ENCODE measurements around the gene MYO3B. TPM values are rescaled to one million over a fixed set of nuclear protein-coding genes. Genes with fewer than 3 reads are reported as not detected.
A peak's percentile ranks its signal among the peaks of the same experiment; 100 is the strongest.
"Not testable (repeated sequence)": the region's sequence is repeated elsewhere in the genome, so short reads cannot be mapped to it uniquely, and the experiment has no call there.

The MYO3B gene
- total and polyA plus RNA-seq, 8 donors = 0.38 to 1.3 (median 0.52) TPM

DNA sequence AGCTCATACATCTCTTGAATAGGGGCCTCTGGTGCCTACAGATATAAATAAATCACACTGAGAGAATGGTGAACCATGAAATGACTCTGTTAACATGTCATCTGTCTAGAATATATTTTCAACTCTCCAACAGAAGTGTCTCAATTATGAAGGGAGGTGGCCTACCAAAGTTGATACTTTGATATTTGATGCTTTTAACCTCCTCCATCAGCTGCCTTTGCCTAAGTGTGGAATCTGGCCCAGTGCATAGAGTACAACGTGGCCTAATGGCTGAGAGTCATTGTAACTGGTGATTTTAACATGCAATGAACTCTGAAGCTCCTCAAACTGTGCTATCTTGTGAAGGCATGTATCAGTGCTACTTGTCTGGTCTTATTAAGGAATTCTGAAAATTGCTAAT, 93.4 kb downstream of the MYO3B start:
- no peaks in the 10 kb centered on the region for H3K9me3 ChIP-seq
- H3K27ac ChIP-seq = no peak overlapping the region
- intact Hi-C loops (cut with DNase I) = no loop called here
- FAIRE-seq (no peak), DNase-seq (no peak), ATAC-seq (no peak)
- TF ChIP-seq, protein P1, sequence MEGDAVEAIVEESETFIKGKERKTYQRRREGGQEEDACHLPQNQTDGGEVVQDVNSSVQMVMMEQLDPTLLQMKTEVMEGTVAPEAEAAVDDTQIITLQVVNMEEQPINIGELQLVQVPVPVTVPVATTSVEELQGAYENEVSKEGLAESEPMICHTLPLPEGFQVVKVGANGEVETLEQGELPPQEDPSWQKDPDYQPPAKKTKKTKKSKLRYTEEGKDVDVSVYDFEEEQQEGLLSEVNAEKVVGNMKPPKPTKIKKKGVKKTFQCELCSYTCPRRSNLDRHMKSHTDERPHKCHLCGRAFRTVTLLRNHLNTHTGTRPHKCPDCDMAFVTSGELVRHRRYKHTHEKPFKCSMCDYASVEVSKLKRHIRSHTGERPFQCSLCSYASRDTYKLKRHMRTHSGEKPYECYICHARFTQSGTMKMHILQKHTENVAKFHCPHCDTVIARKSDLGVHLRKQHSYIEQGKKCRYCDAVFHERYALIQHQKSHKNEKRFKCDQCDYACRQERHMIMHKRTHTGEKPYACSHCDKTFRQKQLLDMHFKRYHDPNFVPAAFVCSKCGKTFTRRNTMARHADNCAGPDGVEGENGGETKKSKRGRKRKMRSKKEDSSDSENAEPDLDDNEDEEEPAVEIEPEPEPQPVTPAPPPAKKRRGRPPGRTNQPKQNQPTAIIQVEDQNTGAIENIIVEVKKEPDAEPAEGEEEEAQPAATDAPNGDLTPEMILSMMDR (IDR thresholded peaks at IDR 0.05) = no peak
- no peaks in the 10 kb centered on the region for H3K36me3 ChIP-seq
- no peaks in the 10 kb centered on the region for H3K27me3 ChIP-seq
- H3K4me1 ChIP-seq = no peaks in the 10 kb centered on the region
- 64 to 65% methylated on average over 1 of the region's 1 CpG for WGBS, 2 donors
- H3K4me3 ChIP-seq = no peak overlapping the region

DNA sequence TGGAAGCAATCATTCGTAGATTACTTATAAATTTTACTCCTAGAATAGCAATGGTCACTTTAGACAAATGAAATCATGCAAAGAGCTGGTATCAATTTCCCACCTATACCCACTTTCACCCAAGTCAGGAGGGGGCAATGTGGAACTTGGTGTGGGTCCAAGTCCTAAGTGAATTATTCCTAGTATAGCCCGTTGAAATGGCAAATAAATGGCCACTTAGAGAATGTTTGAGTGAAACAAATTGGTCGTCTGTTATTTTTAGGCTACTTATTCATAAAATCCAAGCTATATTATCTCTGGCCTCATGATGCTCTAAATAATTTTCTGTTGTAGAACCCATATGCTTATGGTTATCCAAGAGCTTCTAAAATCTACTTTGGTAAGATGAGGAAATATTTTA, 98.1 kb downstream of the MYO3B start:
- DNase-seq (no peak), ATAC-seq (peak in 1 of 4 donors; percentile 39), FAIRE-seq (no peak)
- Histone ChIP-seq H3K27ac (no peak overlapping the region), H3K4me1 (no peaks in the 10 kb centered on the region), H3K4me3 (no peak overlapping the region), H3K9me3 (no peaks in the 10 kb centered on the region), H3K27me3 (no peaks in the 10 kb centered on the region), H3K36me3 (no peaks in the 10 kb centered on the region)
- TF ChIP-seq, protein P1 (IDR thresholded peaks at IDR 0.05) = no peak
- 49 to 50% methylated on average over 3 of the region's 3 CpGs for WGBS, 2 donors
- intact Hi-C loops (cut with DNase I) = no loop called here

DNA sequence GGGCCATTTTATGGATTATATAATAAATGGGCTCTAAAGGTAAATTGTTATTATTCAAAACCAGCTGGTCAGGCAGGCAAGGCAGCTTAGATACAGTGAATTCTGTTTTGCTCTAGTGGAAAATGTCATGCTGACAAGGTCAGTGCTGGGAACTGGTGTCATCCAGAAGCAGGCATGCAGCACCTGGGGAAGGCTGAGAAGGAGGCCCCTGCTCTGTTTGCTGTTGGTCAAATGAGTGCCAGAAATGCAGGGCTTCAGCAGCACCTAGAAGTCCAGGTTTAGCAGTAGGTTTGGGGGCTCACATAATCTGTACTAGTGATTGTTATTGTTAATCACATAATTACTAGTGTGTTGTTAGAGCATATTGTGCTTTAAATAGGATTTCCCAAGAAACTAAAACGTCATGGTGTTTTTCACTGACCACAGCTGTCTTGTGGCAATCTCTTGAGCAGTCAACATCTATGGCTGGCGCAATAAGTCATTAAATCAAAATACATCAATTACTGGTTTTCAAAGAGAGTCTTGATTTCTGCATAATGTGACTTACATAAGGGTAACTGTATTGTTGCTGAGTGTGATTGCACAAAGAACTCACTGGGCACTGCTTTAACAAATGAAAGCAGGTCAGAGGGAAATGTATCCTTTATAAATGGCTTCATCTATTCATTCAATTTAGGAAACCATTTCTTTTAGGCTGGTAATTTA, 99.1 kb downstream of the MYO3B start:
- ATAC-seq (peak in 3 of 4 donors; percentile 25 to 84 (median 76)), FAIRE-seq (no peak), DNase-seq (peak in 1 of 6 donors; percentile 5)
- Histone ChIP-seq H3K27me3 (no peaks in the 10 kb centered on the region), H3K36me3 (no peaks in the 10 kb centered on the region), H3K9me3 (no peaks in the 10 kb centered on the region), H3K27ac (no peak overlapping the region), H3K4me3 (no peak overlapping the region), H3K4me1 (no peaks in the 10 kb centered on the region)
- WGBS, 2 donors = 55 to 57% methylated on average over 2 of the region's 2 CpGs
- TF ChIP-seq, protein P1 (IDR thresholded peaks at IDR 0.05) = no peak
- intact Hi-C loops (cut with DNase I) = no loop called here

DNA sequence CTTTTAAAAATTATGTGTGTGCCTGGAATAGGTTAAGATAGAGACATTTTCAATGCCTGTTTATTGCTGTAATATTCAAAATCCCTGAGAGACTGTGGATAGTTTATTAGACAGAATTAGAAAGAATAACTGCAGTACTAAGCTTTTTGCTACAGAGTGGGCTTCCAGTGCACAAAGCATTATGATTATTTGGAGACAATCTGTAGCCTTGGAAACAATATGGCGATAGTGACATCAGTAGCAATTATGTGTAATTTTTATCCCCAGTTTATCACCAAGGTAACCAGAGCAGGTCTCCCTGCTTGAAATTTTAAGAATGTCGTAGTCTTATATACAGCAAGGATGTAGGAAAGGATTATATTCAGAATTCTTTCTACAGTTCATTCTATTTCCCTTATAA, 100.0 kb downstream of the MYO3B start:
- Histone ChIP-seq H3K27me3 (no peaks in the 10 kb centered on the region), H3K9me3 (no peaks in the 10 kb centered on the region), H3K27ac (no peak overlapping the region), H3K4me3 (no peak overlapping the region), H3K36me3 (no peaks in the 10 kb centered on the region), H3K4me1 (no peaks in the 10 kb centered on the region)
- TF ChIP-seq, protein P1 (IDR thresholded peaks at IDR 0.05) = no peak
- peak in 2 of 4 donors; percentile 19 to 56 for ATAC-seq
- intact Hi-C loops (cut with DNase I) = no loop called here
- WGBS, 2 donors = 83 to 84% methylated on average over 2 of the region's 2 CpGs
- no peak for FAIRE-seq
- no peak for DNase-seq

DNA sequence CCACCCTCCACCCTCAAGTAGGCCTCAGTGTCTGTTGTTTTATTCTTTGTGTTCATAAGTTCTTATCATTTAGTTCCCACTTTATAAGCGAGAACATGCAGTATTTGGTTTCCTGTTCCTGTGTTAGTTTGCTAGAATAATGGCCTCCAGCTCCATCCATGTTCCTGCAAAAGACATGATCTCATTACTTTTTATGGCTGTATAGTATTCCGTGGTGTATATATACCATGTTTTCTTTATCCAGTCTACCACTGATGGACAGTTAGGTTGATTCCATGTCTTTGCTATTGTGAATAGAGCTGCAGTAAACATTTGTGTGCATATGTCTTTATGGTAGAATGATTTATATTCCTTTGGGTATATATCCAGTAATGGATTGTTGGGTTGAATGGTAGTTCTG, 101.7 kb downstream of the MYO3B start:
- H3K9me3 ChIP-seq; H3K27me3 ChIP-seq; H3K36me3 ChIP-seq; DNase-seq; H3K27ac ChIP-seq; H3K4me1 ChIP-seq; intact Hi-C loops (cut with DNase I); FAIRE-seq; H3K4me3 ChIP-seq; ATAC-seq: not testable (repeated sequence)
- WGBS, 2 donors = 91 to 97% methylated on average over 2 of the region's 2 CpGs

Measured in pancreas (tissue), 10 donors.